Right ventricle myocardium inferior (tissue), 1 donor: ENCODE data around the gene LRRC25. TPM values are rescaled to one million over a fixed set of nuclear protein-coding genes. Genes with fewer than 3 reads are reported as not detected.
"Not testable (repeated sequence)": the region's sequence is repeated elsewhere in the genome, so short reads cannot be mapped to it uniquely, and the experiment has no call there.

Experiments
- ATAC-seq: fragments of 200-7000 bp; cut with Tn5 transposase; one replicate; pipeline ENCODE4 v1.9.1; 2020; ENCODE audit warnings: mild to moderate bottlenecking, moderate library complexity
- DNase-seq: peaks from one replicate; pipeline ENCODE4 v3.0.0; 2021; ENCODE audit errors: missing footprints
- intact Hi-C: fragments of 100-400 bp; cut with DNase I; formaldehyde crosslinking; loops from one replicate; pipeline ENCODE4 v1.11.0; 2022
- total RNA-seq: library from RNA; stranded (reverse); fragmentation: NEBNext Ultra II Directional; extraction: Animal tissue kit (Norgen Biotek cat#: 25700); gene quantifications from one replicate; pipeline ENCODE4 v1.2.1, GENCODE V29; 2021
- donor health status: DM: no; HTN: yes; CAD: no; lungs with severe emphysema.

Gene LRRC25
- total RNA-seq, 1 donor from 2014 or later = 5.0 TPM

DNA sequence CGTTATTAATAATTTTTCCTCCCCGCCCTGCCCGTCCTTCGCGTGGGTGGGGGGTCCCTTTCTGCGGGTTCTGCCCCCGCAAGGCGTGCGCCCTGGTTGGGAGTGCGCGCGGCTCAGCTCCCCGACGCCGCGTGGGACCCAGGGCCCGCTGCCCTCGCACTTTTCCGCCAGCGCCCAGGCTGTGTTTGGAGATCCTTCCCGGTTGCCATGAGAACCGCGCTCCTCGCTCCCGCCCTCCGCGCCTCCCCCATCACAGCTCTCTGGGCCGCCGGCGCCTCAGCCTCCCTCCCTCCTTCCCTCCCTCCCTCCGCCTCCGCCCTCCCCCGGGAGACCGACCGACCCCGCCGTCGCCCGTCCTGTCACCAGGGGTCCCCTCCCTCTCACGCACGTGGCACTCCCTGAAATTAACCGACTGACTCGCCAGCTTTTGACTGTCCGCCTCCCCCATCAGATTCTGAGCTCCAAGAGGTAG lies 19.4 kb upstream of the LRRC25 start:
- peak; percentile 66 for ATAC-seq
- DNase-seq = peak; percentile 96
- intact Hi-C loops = loop anchor here (5.0 kb wide), 1 partner anchor 135 kb away; the partner anchor contains the start of gene JUND

DNA sequence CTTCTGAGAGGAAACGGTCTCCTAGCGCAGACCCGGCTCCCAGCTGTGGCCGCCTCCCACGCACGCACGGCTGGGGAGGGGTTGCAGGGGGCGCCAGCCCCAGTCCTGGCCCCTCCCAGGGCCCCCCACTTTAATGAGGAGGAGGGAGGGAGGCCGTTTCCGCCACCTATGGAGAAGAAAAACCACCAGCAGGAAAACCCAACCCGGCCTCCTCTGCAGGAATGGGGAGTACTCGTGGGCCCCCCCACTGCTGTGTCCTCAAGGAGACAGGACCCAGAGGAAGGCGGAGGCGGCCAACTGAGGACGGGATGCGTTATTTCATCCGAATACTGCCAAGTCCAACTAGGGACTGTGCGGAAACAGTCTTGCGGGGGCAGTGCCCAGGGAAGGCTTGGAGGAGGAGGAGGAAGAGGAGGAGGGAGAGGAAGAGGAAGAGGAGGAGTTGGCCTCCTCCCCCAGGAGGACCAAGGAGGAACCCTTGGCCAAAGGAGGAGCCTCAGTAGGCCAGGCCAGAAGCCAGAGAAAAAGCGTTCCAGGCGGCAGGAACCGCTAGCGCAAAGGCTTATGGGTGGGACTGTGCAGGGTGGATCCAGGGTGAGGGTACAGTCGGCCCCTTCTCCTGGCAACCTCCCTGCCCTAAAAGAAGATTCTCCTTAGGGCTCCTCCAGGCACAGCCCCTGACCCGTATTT lies 17.9 kb upstream of the LRRC25 start:
- ATAC-seq (peak; percentile 43), DNase-seq (peak; percentile 87)
- intact Hi-C loops = loop anchor here (5.0 kb wide), 1 partner anchor 133 kb away; the partner anchor contains the start of gene JUND

DNA sequence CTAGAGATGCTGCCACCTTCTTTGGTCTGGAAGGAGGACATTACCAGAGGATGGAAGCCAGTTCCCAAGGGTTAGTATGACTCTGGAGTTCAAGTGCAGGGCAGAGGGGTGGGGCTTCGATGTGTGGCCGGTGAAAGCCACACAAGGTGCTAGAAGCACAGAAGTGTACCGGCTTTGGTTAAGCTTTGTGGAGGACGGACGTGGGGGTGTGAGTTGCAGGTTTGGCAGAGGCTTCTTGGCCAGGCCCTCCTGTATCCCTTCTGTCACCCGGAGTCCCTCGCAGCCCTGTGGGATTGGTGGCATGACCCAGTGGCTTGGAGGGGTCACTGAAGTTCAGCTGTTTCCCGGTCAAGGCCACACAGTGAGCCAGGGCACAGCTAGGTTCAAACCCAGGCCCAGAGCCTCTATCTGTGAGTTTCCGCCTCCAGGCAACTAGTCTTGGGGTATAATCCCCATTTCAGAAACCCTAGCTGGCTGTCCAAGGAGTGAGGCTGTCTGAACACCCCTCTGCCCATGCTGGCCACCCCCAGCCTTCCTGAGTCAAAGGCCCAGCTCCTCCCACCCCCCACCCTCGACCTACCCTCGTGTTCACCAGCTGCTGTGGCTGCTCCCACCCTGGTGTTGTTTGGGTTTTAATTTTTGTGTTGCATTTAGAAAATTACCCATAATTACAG lies 17.2 kb upstream of the LRRC25 start:
- ATAC-seq (no peak), DNase-seq (no peak)

DNA sequence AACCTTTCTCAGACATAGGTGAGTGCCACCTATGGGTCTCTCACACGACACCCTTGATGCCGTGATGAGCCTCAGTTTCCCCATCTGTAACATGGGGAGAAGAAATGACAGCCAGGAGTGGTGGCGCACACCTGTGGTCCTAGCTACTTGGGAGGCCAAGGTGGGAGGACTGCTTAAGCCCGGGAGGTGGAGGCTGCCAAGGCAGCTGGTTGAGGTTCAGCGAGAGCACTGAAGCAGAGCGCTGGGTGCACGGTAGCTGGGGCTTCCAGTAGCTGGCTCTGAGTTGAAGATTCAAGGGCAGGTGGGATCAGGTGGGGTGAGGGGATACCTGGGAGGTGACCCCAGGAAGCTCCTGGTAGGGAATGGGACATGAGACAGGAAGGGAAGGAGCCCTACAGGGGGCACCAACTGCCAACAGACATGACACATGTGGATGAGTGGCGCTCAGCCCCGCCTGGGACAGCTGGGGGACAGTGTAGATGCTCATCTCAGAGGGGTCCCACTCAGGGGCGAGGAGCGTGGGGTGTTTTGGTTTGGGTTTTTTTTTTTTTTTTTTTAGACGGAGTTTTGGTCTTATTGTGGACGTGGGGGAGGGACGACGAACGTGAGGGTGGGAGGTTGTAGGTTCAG lies 15.3 kb upstream of the LRRC25 start:
- DNase-seq = no peak
- intact Hi-C loops = loop anchor here (5.0 kb wide), 1 partner anchor 210 kb away; the partner anchor contains the start of gene RAB3A
- no peak for ATAC-seq

More for the DNA sequence above, 17.2 kb upstream of the LRRC25 start:
- intact Hi-C loops = loop anchor here (5.0 kb wide), 2 partner anchors 132 to 212 kb away; partner anchors contain the start of genes JUND and RAB3A

GRCh38 chr19:18408053-18408476 lies 10.6 kb upstream of the LRRC25 start:
- no peak for ATAC-seq
- peak; percentile 72 for DNase-seq
- intact Hi-C loops = no loop called here

DNA sequence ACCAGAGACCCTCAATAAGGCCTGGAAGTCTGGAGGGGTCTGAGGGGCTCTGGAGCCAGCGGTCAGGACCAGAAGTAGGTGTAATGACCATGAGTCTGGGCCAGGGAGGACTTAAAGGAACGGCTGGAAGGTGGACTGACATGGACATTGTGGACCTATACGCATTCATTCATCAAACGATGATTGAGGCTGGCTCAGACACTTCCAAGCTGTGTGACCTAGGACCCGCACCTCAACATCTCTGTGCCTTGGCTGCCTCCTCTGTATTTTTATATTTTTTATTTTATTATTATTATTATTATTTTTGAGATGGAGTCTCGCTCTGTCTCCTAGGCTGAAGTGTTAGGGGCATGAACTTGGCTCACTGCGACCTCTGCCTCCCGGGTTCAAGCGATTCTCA lies 9.3 kb upstream of the LRRC25 start:
- DNase-seq = no peak
- no peak for ATAC-seq
- intact Hi-C loops = no loop called here

GRCh38 chr19:18405754-18406153 lies 8.3 kb upstream of the LRRC25 start:
- ATAC-seq, DNase-seq, intact Hi-C loops: not testable (repeated sequence)

GRCh38 chr19:18402455-18403248 lies 5.2 kb upstream of the LRRC25 start:
- DNase-seq, intact Hi-C loops, ATAC-seq: not testable (repeated sequence)

DNA sequence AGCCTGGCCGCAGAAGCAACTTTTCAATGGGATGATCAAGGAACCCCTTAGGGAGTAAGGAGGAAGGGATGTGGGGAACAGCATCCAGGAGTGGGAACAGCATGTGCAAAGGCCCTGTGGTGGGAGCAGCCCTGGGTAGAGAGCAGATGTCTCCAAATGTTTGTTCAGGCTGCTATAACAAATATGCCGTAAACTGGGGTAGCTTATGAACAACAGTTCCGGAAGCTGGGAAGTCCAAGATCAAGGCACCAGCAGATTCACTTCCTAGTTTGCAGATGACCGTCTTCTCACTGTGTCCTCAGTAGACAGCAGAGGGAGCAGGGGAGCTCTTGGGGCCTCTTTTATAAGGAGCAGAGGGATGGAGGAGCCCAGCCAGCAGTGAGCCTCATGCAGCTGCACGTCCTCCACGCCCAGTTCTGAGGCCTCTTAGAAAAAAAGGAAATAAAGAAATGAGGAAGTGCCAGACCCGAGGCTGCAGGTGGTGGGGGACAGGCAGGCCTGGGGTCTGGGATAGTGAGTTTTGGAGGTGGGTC lies 4.2 kb upstream of the LRRC25 start:
- peak; percentile 89 for DNase-seq
- intact Hi-C loops = no loop called here

GRCh38 chr19:18399008-18399407 lies 1.6 kb upstream of the LRRC25 start:
- DNase-seq (peak; percentile 69), ATAC-seq (no peak)
- intact Hi-C loops = loop anchor here (5.0 kb wide), 1 partner anchor 127 kb away; the partner anchor contains the start of gene IQCN

More for the DNA sequence above, 4.2 kb upstream of the LRRC25 start:
- peak; percentile 79 for ATAC-seq

- ATAC-seq = no peak
- intact Hi-C loops = loop anchor here (5.0 kb wide), 1 partner anchor 124 kb away; the partner anchor contains the start of gene IQCN
Measured at GRCh38 chr19:18396471-18397241, 766 bp downstream of the LRRC25 start.

GRCh38 chr19:18393836-18394235 lies 3.6 kb downstream of the LRRC25 start:
- peak; percentile 18 for ATAC-seq
- intact Hi-C loops = no loop called here
- DNase-seq = peak; percentile 83

More at GRCh38 chr19:18396471-18397241, 766 bp downstream of the LRRC25 start:
- DNase-seq = no peak

DNA sequence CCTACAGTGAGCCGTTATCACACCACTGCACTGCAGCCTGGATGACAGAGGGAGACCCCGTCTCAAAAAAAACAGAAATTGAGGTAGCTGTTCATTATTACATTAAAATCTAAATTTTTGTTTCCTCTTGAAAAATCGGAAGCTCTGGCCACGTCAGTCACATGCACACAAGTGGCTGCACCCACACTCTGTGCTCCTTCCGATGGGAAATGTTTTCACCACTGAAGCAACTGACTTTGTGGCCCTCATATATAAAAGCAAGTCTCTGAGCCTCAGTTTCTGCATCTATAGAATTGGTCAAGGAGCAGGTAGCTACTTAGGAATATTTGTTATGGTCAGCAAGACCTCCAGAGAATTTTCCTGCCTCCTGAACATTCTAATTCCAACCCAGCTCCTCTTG lies 4.5 kb downstream of the LRRC25 start:
- intact Hi-C loops = no loop called here
- ATAC-seq (no peak), DNase-seq (peak; percentile 20)

GRCh38 chr19:18392417-18392816 lies 5.0 kb downstream of the LRRC25 start:
- intact Hi-C loops = no loop called here
- peak; percentile 86 for DNase-seq
- ATAC-seq = peak; percentile 30

GRCh38 chr19:18391509-18392075 lies 5.8 kb downstream of the LRRC25 start:
- intact Hi-C loops = no loop called here
- DNase-seq = peak; percentile 39
- ATAC-seq = no peak

- DNase-seq (peak; percentile 35), ATAC-seq (no peak)
- intact Hi-C loops = no loop called here
Measured at GRCh38 chr19:18390065-18390907, 7.1 kb downstream of the LRRC25 start.
